Retinal pigment epithelial cell (primary cell): ENCODE measurements around the gene OPCML.

Experiments used
- DNase-seq: peaks from one replicate; pipeline ENCODE4 v3.0.0-alpha.2; 2010; ENCODE audit warnings: low read depth
- H3K4me3 ChIP-seq: 2 replicates; pipeline ENCODE4 v1.5.1; 2011; ENCODE audit warnings: mild to moderate bottlenecking, low read length, control low read depth, moderate library complexity
- CTCF ChIP-seq: conservative IDR thresholded peaks from 2 replicates; pipeline ENCODE4 v1.5.1; 2011; ENCODE audit warnings: low read depth, low read length, control low read depth, inconsistent platforms

The OPCML gene

DNA sequence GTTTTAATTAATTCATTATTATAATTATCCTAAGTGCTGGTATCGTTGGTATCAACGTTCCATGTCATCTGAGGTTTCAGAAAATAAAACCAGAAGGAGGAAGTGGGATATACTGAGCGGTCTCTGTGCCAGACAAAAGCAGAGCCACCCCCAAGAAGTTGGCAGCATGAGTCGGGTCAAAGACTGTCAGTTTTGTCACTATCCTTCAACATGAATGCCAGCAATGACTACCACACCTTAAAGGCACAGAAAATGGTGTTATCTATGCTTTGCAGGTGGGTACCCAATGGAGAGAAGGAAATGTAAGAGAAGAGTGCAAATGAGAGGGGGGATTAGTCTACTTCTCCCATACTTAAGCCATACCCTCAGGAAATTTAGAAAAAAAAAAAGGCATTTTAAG lies 408.5 kb downstream of the OPCML start:
- no peak for TF ChIP-seq CTCF
- DNase-seq = no peak
- H3K4me3 ChIP-seq = no peak overlapping the region

GRCh38 chr11:133123366-133123765 lies 408.9 kb downstream of the OPCML start:
- no peak for TF ChIP-seq CTCF
- H3K4me3 ChIP-seq = no peak overlapping the region
- DNase-seq = no peak

DNA sequence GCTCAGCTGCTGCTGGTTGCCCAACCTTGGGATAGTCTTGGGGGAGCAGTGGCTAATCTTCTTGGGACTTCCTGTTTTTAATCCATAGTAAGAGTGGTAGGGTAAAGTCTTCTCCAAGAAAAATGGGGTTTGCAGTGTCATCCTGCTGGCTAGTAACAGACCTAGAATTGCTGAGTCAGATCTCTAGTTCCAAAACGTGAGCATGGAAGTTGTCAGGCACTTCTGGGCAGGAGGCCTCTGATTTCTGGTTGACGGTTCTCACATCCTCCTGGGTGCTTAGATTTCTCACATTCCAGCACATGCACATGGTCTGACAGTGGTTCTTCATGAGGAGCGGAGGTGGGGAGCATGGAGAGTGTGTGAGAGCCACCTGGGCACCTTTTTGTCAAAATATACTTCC lies 410.0 kb downstream of the OPCML start:
- TF ChIP-seq CTCF = no peak
- no peak for DNase-seq
- no peak overlapping the region for H3K4me3 ChIP-seq

DNA sequence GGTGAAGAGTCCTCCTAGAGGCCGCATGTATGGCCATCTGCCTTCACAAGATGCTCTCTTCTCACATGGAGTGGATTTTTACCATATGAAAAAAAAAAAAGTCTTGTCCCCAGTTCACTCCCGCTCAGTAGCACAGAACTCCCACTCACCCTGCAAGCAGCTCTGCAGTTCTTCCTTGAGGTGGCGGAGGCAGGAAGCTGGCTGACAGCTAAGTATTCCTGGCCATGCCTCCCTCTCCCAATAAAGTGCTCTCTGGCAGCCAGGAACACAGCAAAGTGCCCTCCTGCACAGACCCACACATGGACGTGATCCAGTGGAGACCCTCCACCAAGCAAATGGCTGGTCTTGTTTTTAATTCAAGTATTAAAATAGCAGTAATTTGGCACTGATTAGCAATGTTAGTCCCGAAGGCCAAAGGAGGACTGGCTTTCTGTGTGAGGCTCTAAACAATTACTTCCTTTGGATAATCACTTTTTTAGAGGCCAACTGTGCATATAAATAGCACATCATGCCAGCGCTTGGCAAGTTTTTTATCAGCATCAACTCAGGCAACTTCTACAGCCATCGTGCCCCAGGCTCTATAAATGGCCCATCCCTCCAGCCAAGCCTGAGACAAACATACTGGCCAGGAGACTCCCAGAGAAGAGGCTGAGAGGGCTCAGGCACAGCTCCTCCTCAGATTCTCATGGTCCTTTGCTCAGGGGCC lies 413.6 kb downstream of the OPCML start:
- no peak for TF ChIP-seq CTCF
- no peak for DNase-seq
- no peak overlapping the region for H3K4me3 ChIP-seq

GRCh38 chr11:133115099-133115498 lies 417.2 kb downstream of the OPCML start:
- TF ChIP-seq CTCF = no peak
- no peak overlapping the region for H3K4me3 ChIP-seq
- no peak for DNase-seq

DNA sequence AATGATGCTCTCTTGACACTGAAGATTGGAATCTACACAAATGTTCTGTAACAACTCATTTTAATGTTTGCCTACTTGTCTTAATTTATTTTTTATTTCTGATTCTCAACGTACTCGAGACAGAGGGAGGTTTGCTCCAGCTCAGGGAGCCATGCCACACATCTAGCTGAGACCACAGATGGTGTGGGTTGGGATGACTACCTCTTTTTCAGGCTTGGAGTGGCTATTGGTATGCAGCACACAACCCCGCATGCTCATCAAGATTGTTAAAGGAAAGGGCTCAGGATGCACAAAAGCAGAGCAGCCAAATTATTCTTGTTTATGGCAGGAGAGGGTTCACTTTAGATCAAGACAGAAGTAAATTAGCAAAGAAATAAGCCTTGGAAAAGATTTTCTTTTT lies 424.5 kb downstream of the OPCML start:
- TF ChIP-seq CTCF = no peak
- no peak for DNase-seq

DNA sequence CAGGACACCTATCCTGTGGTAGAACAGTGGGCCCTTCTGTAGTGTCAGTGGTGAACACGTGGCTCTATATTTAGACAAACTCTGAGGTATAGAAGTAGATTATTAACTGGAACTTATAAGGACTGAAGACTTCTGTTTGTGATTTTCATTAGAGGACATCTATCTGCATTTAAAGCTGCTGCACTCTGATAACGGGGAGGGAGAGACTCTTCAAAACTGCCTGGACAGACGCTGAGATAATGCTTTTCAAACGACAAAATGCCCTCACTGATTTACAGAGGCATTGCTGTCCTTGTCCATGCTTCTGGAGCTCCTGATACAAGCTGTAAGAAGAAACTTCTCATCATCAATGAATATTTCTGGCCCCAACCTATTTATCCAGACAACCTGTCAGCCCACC lies 425.2 kb downstream of the OPCML start:
- no peak overlapping the region for H3K4me3 ChIP-seq
- DNase-seq = no peak
- no peak for TF ChIP-seq CTCF

More for the DNA sequence above, 424.5 kb downstream of the OPCML start:
- H3K4me3 ChIP-seq = no peak overlapping the region
